Stimulated activated effector memory CD8-positive, alpha-beta T cell treated with anti-CD3 and anti-CD28 coated beads, Interleukin-12 subunit alpha, Interleukin-12 subunit beta, amount 100 ng/mL, for 72 hours (primary cell): Measurements from ENCODE around the gene KRT76.

Experiments
- ATAC-seq: fragments of 150-1000 bp; cut with Tn5 transposase; 2 replicates; pipeline ENCODE4 v1.10.0; 2021
- DNase-seq, 2 donors: peaks; one replicate each; pipeline ENCODE4 v3.0.0; 2021 to 2022; ENCODE audit warnings: low spot score in 2 of 2
- H3K27ac Mint-ChIP-seq: one replicate; pipeline ENCODE4 v1.8.0; 2022; ENCODE audit warnings: mild to moderate bottlenecking, mixed read lengths
- H3K36me3 Mint-ChIP-seq: one replicate; pipeline ENCODE4 v1.8.0; 2022; ENCODE audit warnings: mild to moderate bottlenecking, mixed read lengths
- H3K4me1 Mint-ChIP-seq: one replicate; pipeline ENCODE4 v1.8.0; 2022; ENCODE audit warnings: mixed read lengths
- H3K4me3 Mint-ChIP-seq: one replicate; pipeline ENCODE4 v1.8.0; 2022; ENCODE audit warnings: mild to moderate bottlenecking, mixed read lengths
- H3K9me3 Mint-ChIP-seq: one replicate; pipeline ENCODE4 v1.8.0; 2022; ENCODE audit warnings: mixed read lengths

The KRT76 gene

GRCh38 chr12:52815676-52816588 lies 38.8 kb upstream of the KRT76 start:
- H3K36me3 Mint-ChIP-seq, result no peaks in the 10 kb centered on the region
- ATAC-seq, result no peak
- no peaks in the 10 kb centered on the region for H3K9me3 Mint-ChIP-seq
- H3K4me1 Mint-ChIP-seq, result no peaks in the 10 kb centered on the region
- H3K27ac Mint-ChIP-seq, result no peak overlapping the region
- no peak for DNase-seq
- no peak overlapping the region for H3K4me3 Mint-ChIP-seq

- ATAC-seq (no peak), DNase-seq (no peak)
- H3K27ac Mint-ChIP-seq, result no peak overlapping the region
- no peaks in the 10 kb centered on the region for H3K36me3 Mint-ChIP-seq
- no peaks in the 10 kb centered on the region for H3K4me1 Mint-ChIP-seq
- H3K4me3 Mint-ChIP-seq, result no peak overlapping the region
- no peaks in the 10 kb centered on the region for H3K9me3 Mint-ChIP-seq
Observed at GRCh38 chr12:52815161-52815560, 38.0 kb upstream of the KRT76 start.

- DNase-seq, result no peak
- peak overlapping the region; percentile 35 for H3K27ac Mint-ChIP-seq
- no peak overlapping the region for H3K4me3 Mint-ChIP-seq
- H3K9me3 Mint-ChIP-seq, result no peaks in the 10 kb centered on the region
- no peaks in the 10 kb centered on the region for H3K4me1 Mint-ChIP-seq
- no peaks in the 10 kb centered on the region for H3K36me3 Mint-ChIP-seq
- no peak for ATAC-seq
Observed at GRCh38 chr12:52814710-52815155, 37.6 kb upstream of the KRT76 start.

- Mint-ChIP-seq H3K27ac (peak within 1 kb of the TSS; percentile 35), H3K36me3 (no peaks in the 10 kb centered on the region), H3K9me3 (no peaks in the 10 kb centered on the region), H3K4me3 (no peak within 1 kb of the TSS), H3K4me1 (no peaks in the 10 kb centered on the region)
- no peak for DNase-seq
- no peak for ATAC-seq
Observed at GRCh38 chr12:52813885-52814709, 37.0 kb upstream of the KRT76 start, which contains the start of gene KRT4. TSS of gene KRT4 (minus strand) at chr12:52814116. CDS start at chr12:52814058, 58 bp downstream.

- H3K9me3 Mint-ChIP-seq, result no peaks in the 10 kb centered on the region
- H3K27ac Mint-ChIP-seq, result no peak overlapping the region
- H3K36me3 Mint-ChIP-seq, result no peaks in the 10 kb centered on the region
- ATAC-seq (no peak), DNase-seq (no peak)
- no peaks in the 10 kb centered on the region for H3K4me1 Mint-ChIP-seq
- no peak overlapping the region for H3K4me3 Mint-ChIP-seq
Observed at GRCh38 chr12:52813203-52813819, 36.2 kb upstream of the KRT76 start.

- H3K27ac Mint-ChIP-seq, result no peak overlapping the region
- no peak overlapping the region for H3K4me3 Mint-ChIP-seq
Observed at GRCh38 chr12:52812749-52813148, 35.6 kb upstream of the KRT76 start.

GRCh38 chr12:52812073-52812400 lies 34.9 kb upstream of the KRT76 start:
- Mint-ChIP-seq H3K36me3 (no peaks in the 10 kb centered on the region), H3K4me1 (no peaks in the 10 kb centered on the region), H3K9me3 (no peaks in the 10 kb centered on the region), H3K4me3 (no peak overlapping the region), H3K27ac (no peak overlapping the region)
- no peak for ATAC-seq
- DNase-seq, result no peak

More at GRCh38 chr12:52812749-52813148, 35.6 kb upstream of the KRT76 start:
- ATAC-seq, result peak; percentile 48
- no peaks in the 10 kb centered on the region for H3K4me1 Mint-ChIP-seq
- no peaks in the 10 kb centered on the region for H3K36me3 Mint-ChIP-seq
- DNase-seq, result no peak
- no peaks in the 10 kb centered on the region for H3K9me3 Mint-ChIP-seq

GRCh38 chr12:52811191-52812072 lies 34.3 kb upstream of the KRT76 start:
- no peak for ATAC-seq
- Mint-ChIP-seq H3K27ac (no peak overlapping the region), H3K36me3 (no peaks in the 10 kb centered on the region), H3K4me3 (no peak overlapping the region), H3K4me1 (no peaks in the 10 kb centered on the region), H3K9me3 (no peaks in the 10 kb centered on the region)
- no peak for DNase-seq

- no peaks in the 10 kb centered on the region for H3K36me3 Mint-ChIP-seq
- H3K4me1 Mint-ChIP-seq, result no peaks in the 10 kb centered on the region
- no peak overlapping the region for H3K4me3 Mint-ChIP-seq
- H3K9me3 Mint-ChIP-seq, result no peaks in the 10 kb centered on the region
- no peak overlapping the region for H3K27ac Mint-ChIP-seq
- ATAC-seq, result no peak
- no peak for DNase-seq
Observed at GRCh38 chr12:52810554-52810953, 33.4 kb upstream of the KRT76 start.

GRCh38 chr12:52809166-52809565 lies 32.0 kb upstream of the KRT76 start:
- Mint-ChIP-seq H3K4me3 (no peak overlapping the region), H3K9me3 (no peaks in the 10 kb centered on the region), H3K27ac (no peak overlapping the region), H3K4me1 (no peaks in the 10 kb centered on the region), H3K36me3 (no peaks in the 10 kb centered on the region)
- DNase-seq, result no peak
- no peak for ATAC-seq

- Mint-ChIP-seq H3K4me3 (no peak overlapping the region), H3K27ac (no peak overlapping the region)
- no peak for ATAC-seq
Observed at GRCh38 chr12:52808573-52809160, 31.5 kb upstream of the KRT76 start.

GRCh38 chr12:52807544-52808470 lies 30.7 kb upstream of the KRT76 start:
- no peak for ATAC-seq
- H3K4me1 Mint-ChIP-seq, result no peaks in the 10 kb centered on the region
- H3K4me3 Mint-ChIP-seq, result no peak overlapping the region
- no peaks in the 10 kb centered on the region for H3K9me3 Mint-ChIP-seq
- H3K27ac Mint-ChIP-seq, result no peak overlapping the region
- no peak for DNase-seq
- no peaks in the 10 kb centered on the region for H3K36me3 Mint-ChIP-seq

More at GRCh38 chr12:52808573-52809160, 31.5 kb upstream of the KRT76 start:
- Mint-ChIP-seq H3K4me1 (no peaks in the 10 kb centered on the region), H3K36me3 (no peaks in the 10 kb centered on the region), H3K9me3 (no peaks in the 10 kb centered on the region)
- DNase-seq, result no peak

- no peaks in the 10 kb centered on the region for H3K36me3 Mint-ChIP-seq
- no peaks in the 10 kb centered on the region for H3K9me3 Mint-ChIP-seq
- H3K4me3 Mint-ChIP-seq, result no peak overlapping the region
Observed at GRCh38 chr12:52806821-52807543, 29.8 kb upstream of the KRT76 start.

More at GRCh38 chr12:52806821-52807543, 29.8 kb upstream of the KRT76 start:
- no peak for ATAC-seq
- Mint-ChIP-seq H3K4me1 (no peaks in the 10 kb centered on the region), H3K27ac (no peak overlapping the region)
- DNase-seq, result no peak
